Keratinocyte (primary cell): ENCODE measurements around the gene TMA7. TPM values are rescaled to one million over a fixed set of nuclear protein-coding genes. Genes with fewer than 3 reads are reported as not detected.
A peak's percentile ranks its signal among the peaks of the same experiment; 100 is the strongest.

Experiments used
- DNase-seq: peaks from one replicate; pipeline ENCODE4 v3.0.0-alpha.2; 2011; ENCODE audit warnings: low read depth, missing footprints, low spot score
- FAIRE-seq: peaks from 2 replicates; lab custom pipeline; 2011; peaks lifted over from hg19 to GRCh38; lab: Jason Lieb, UNC
- H2AFZ ChIP-seq: 2 replicates; pipeline ENCODE4 v1.6.0; 2012; ENCODE audit warnings: low read length, control low read depth, inconsistent platforms; ENCODE audit not compliant: control insufficient read depth
- H3K27ac ChIP-seq: 2 replicates; pipeline ENCODE4 v1.5.1; 2011; ENCODE audit warnings: low read length; ENCODE audit not compliant: control insufficient read depth, insufficient read depth
- H3K27me3 ChIP-seq: 3 replicates; pipeline ENCODE4 v1.6.0; 2011; ENCODE audit warnings: low read length; ENCODE audit not compliant: control insufficient read depth, insufficient read depth; ENCODE audit errors: extremely low read depth
- H3K36me3 ChIP-seq, 2 experiments: 2 replicates in 1 of 2; 3 replicates in 1 of 2; pipeline ENCODE4 v1.5.1; 2011; ENCODE audit warnings: low read length in 2 of 2, mild to moderate bottlenecking in 1 of 2; ENCODE audit not compliant: control insufficient read depth in 2 of 2, insufficient read depth in 2 of 2; ENCODE audit errors: extremely low read depth in 1 of 2
- H3K4me1 ChIP-seq: 3 replicates; pipeline ENCODE4 v1.5.1; 2011; ENCODE audit warnings: low read length; ENCODE audit not compliant: control insufficient read depth, insufficient read depth; ENCODE audit errors: extremely low read depth
- H3K4me2 ChIP-seq: 3 replicates; pipeline ENCODE4 v1.6.0; 2011; ENCODE audit warnings: low read depth, low read length; ENCODE audit not compliant: control insufficient read depth, insufficient read depth; ENCODE audit errors: extremely low read depth
- H3K4me3 ChIP-seq, 3 experiments: fragments of 200-600 bp in 1 of 3; sonication (generic) in 1 of 3; 2 replicates in 2 of 3; 3 replicates in 1 of 3; pipeline ENCODE4 v1.5.1; 2011 to 2016; ENCODE audit warnings: low read length in 3 of 3, mild to moderate bottlenecking in 3 of 3, control low read depth in 2 of 3, inconsistent platforms in 1 of 3, low read depth in 1 of 3, mixed read lengths in 1 of 3, mixed run types in 1 of 3, moderate library complexity in 1 of 3; ENCODE audit not compliant: control insufficient read depth in 2 of 3, insufficient read depth in 2 of 3; ENCODE audit errors: extremely low read depth in 1 of 3
- H3K79me2 ChIP-seq: 2 replicates; pipeline ENCODE4 v1.6.0; 2012; ENCODE audit warnings: low read length; ENCODE audit not compliant: control insufficient read depth, insufficient read depth
- H3K9ac ChIP-seq: 3 replicates; pipeline ENCODE4 v1.6.0; 2011; ENCODE audit warnings: low read length; ENCODE audit not compliant: control insufficient read depth, insufficient read depth; ENCODE audit errors: extremely low read depth
- H3K9me1 ChIP-seq: 3 replicates; pipeline ENCODE4 v1.6.0; 2011; ENCODE audit warnings: low read length; ENCODE audit not compliant: control insufficient read depth, insufficient read depth; ENCODE audit errors: extremely low read depth
- H3K9me3 ChIP-seq: 2 replicates; pipeline ENCODE4 v1.5.1; 2012; ENCODE audit warnings: low read depth, low read length; ENCODE audit not compliant: control insufficient read depth
- H4K20me1 ChIP-seq: 3 replicates; pipeline ENCODE4 v1.6.0; 2011; ENCODE audit warnings: low read length; ENCODE audit not compliant: control insufficient read depth, insufficient read depth; ENCODE audit errors: extremely low read depth
- EZH2 ChIP-seq: IDR thresholded peaks from one replicate; pipeline ENCODE4 v1.6.1; 2012; ENCODE audit warnings: inconsistent platforms, mild to moderate bottlenecking, low read length, moderate library complexity
- dilution Hi-C: fragments of 300-500 bp; cut with MboI; formaldehyde crosslinking; loops from one replicate; pipeline ENCODE4 v1.7.0; 2020; ENCODE audit warnings: low sequenced_read_pairs; ENCODE audit not compliant: extremely low pct_ligation_motif_present
- polyA plus RNA-seq, 5 experiments: library from polyadenylated mRNA; depleted of rRNA in 3 of 5; stranded (reverse) in 3 of 5; stranded (forward) in 1 of 5; unstranded in 1 of 5; fragments of >200 nt; gene quantifications; 1 replicate in 1 of 5; 2 replicates in 3 of 5; 3 replicates in 1 of 5; pipeline versions ENCODE4 v1.2.1 to v1.2.3, GENCODE V29; 2011 to 2012; ENCODE audit warnings: missing spikeins in 2 of 5, low read depth in 1 of 5, low replicate concordance in 1 of 5
- TF ChIP-seq, protein P1 (sequence below), 3 experiments: IDR thresholded peaks in 1 of 3; conservative IDR thresholded peaks in 1 of 3; optimal IDR thresholded peaks in 1 of 3; 2 replicates in 2 of 3; 3 replicates in 1 of 3; pipeline versions ENCODE3 to v1.5.1; 2011; ENCODE audit warnings: low read length in 3 of 3, mild to moderate bottlenecking in 3 of 3, moderate library complexity in 2 of 3, control low read depth in 1 of 3, inconsistent platforms in 1 of 3; ENCODE audit not compliant: insufficient read depth in 2 of 3; ENCODE audit errors: extremely low read depth in 1 of 3

Gene TMA7
- polyA plus RNA-seq, 1 donor (not counting 4 experiments of a cell fraction or from before 2014, with no cell fraction given) = 418 TPM

DNA sequence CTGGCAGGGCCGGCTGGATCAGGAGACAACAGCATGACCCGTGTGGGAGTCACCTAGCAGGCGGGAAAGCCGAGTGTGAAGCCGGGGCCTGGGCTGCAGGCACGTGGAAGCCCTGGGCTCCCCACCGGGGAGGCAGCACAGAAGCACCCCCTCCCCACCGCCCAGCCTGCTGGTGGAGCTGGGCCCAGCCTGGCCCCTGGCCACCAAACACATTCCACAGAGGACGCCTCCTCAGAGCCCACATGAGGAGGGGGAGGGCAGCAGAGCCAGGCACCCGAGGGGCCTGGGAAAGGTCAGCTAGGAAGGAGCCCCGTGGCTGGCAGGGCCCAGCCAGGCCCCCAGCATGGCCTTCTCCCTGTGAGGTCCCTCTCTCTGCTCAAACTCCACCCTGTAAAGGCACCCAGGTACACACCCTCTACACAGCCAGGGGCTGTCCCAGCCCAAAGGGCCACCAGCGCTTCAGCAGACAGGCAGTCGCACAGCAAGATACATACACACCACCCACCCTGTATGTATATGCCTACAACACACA is 14.7 kb upstream of the TMA7 start:
- Histone ChIP-seq H3K36me3 (peaks cover 30 to 32% of the 10 kb centered on the region in 2 experiments), H3K9me1 (no peaks in the 10 kb centered on the region), H3K4me2 (peak overlapping the region; percentile 99), H3K4me3 (no peak overlapping the region), H3K4me1 (peaks cover 48% of the 10 kb centered on the region), H3K27me3 (no peaks in the 10 kb centered on the region), H3K9ac (peak overlapping the region; percentile 49), H4K20me1 (peaks cover 21% of the 10 kb centered on the region), H3K27ac (peak overlapping the region; percentile 41), H3K79me2 (peaks cover 85% of the 10 kb centered on the region), H2AFZ (no peak overlapping the region), H3K9me3 (no peaks in the 10 kb centered on the region)
- DNase-seq (no peak), FAIRE-seq (no peak)
- no peak for TF ChIP-seq EZH2
- TF ChIP-seq, protein P1, sequence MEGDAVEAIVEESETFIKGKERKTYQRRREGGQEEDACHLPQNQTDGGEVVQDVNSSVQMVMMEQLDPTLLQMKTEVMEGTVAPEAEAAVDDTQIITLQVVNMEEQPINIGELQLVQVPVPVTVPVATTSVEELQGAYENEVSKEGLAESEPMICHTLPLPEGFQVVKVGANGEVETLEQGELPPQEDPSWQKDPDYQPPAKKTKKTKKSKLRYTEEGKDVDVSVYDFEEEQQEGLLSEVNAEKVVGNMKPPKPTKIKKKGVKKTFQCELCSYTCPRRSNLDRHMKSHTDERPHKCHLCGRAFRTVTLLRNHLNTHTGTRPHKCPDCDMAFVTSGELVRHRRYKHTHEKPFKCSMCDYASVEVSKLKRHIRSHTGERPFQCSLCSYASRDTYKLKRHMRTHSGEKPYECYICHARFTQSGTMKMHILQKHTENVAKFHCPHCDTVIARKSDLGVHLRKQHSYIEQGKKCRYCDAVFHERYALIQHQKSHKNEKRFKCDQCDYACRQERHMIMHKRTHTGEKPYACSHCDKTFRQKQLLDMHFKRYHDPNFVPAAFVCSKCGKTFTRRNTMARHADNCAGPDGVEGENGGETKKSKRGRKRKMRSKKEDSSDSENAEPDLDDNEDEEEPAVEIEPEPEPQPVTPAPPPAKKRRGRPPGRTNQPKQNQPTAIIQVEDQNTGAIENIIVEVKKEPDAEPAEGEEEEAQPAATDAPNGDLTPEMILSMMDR (optimal IDR thresholded peaks at IDR 0.05 in 1 of 3, IDR thresholded peaks at IDR 0.05 in 1 of 3, conservative IDR thresholded peaks at IDR 0.05 in 1 of 3; ENCODE audit: extremely low read depth in 1 of 3, insufficient read depth in 2 of 3, low read length in 3 of 3) = no peak
- dilution Hi-C loops = loop anchor here (25.0 kb wide), 1 partner anchor 163 kb away; no protein-coding TSS in a partner anchor

- Histone ChIP-seq H3K27ac (peak overlapping the region; percentile 69), H3K79me2 (peaks cover 77% of the 10 kb centered on the region), H3K9ac (peak overlapping the region; percentile 79), H3K4me1 (peaks cover 59% of the 10 kb centered on the region), H3K9me1 (no peaks in the 10 kb centered on the region), H3K4me2 (peak overlapping the region; percentile 99), H2AFZ (no peak overlapping the region), H3K36me3 (peaks cover 24 to 26% of the 10 kb centered on the region in 2 experiments), H4K20me1 (peaks cover 21% of the 10 kb centered on the region), H3K4me3 (peak overlapping the region; percentile 0 to 66 (median 63)), H3K27me3 (no peaks in the 10 kb centered on the region), H3K9me3 (no peaks in the 10 kb centered on the region)
- FAIRE-seq = no peak
- DNase-seq = no peak
- TF ChIP-seq, protein P1 (optimal IDR thresholded peaks at IDR 0.05 in 1 of 3, IDR thresholded peaks at IDR 0.05 in 1 of 3, conservative IDR thresholded peaks at IDR 0.05 in 1 of 3; ENCODE audit: extremely low read depth in 1 of 3, insufficient read depth in 2 of 3, low read length in 3 of 3) = no peak
- no peak for TF ChIP-seq EZH2
- dilution Hi-C loops = loop anchor here (25.0 kb wide), 1 partner anchor 164 kb away; no protein-coding TSS in a partner anchor
Measured at GRCh38 chr3:48426401-48426909, 13.6 kb upstream of the TMA7 start.
